Renal cortex interstitium (tissue), 11 donors: ENCODE data around the gene HACD1. TPM values are rescaled to one million over a fixed set of nuclear protein-coding genes. Genes with fewer than 3 reads are reported as not detected.
"Not testable (repeated sequence)": the region's sequence is repeated elsewhere in the genome, so short reads cannot be mapped to it uniquely, and the experiment has no call there.

Source experiments
- DNase-seq, 11 donors: peaks; one replicate each; pipeline ENCODE4 v3.0.0-alpha.2; 2013; ENCODE audit warnings: low read depth in 9 of 11, low spot score in 4 of 11; ENCODE audit errors: extremely low read depth in 1 of 11
- polyA plus RNA-seq, 3 donors: library from polyadenylated mRNA; unstranded; fragments of 120-200 nt; gene quantifications; one replicate each; pipeline ENCODE4 v1.2.1, GENCODE V29; 2013; ENCODE audit not compliant: insufficient read length in 3 of 3

The HACD1 gene
- polyA plus RNA-seq, 3 donors = 14.6 to 15.4 (median 14.6) TPM

GRCh38 chr10:17590969-17591645, 26.1 kb downstream of the HACD1 start:
- no peak for DNase-seq

GRCh38 chr10:17589316-17589715, 27.9 kb downstream of the HACD1 start:
- not testable (repeated sequence) for DNase-seq

GRCh38 chr10:17588420-17588819, 28.8 kb downstream of the HACD1 start:
- DNase-seq = no peak

GRCh38 chr10:17587321-17587720, 29.9 kb downstream of the HACD1 start:
- not testable (repeated sequence) for DNase-seq

DNA sequence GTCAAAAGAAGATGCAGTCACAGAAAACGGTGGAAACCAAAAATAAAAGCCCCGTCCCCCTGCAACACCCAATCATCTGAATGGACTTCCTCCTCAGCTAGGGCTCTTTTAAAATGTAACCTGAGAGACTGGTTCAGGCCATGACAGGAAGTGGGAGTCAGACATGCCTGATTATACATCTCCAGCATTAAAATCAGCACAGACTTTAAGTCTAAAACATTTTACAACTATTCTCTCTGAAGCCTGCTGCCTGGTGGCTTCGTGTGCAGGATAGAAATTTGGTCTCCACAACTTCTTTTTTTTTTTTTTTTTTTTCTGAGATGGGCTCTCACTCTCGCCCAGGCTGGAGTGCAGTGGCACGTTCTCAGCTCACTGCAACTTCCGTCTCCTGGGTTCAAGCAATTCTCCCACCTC, 30.3 kb downstream of the HACD1 start:
- DNase-seq = peak in 2 of 11 donors; percentile 5 to 17

GRCh38 chr10:17585016-17585415, 32.2 kb downstream of the HACD1 start:
- DNase-seq = no peak

DNA sequence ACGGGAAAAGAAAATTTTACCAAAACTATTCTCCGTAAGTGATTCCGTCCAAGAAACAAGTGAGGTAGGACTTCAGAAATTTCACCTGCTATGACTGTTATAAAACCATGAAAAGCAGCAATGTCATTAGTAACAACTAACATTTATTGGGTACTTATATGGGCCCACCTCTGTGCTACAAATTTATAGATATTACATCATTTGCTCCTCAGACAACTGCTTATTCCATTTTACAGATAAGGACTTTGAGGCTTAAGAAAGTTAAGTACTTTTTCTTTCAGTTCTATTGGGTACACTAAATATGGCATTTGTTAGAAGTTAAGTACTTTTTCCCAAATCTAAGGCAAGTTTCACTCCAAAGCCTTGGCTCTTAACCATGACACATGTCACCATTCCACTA, 36.3 kb downstream of the HACD1 start:
- no peak for DNase-seq

DNA sequence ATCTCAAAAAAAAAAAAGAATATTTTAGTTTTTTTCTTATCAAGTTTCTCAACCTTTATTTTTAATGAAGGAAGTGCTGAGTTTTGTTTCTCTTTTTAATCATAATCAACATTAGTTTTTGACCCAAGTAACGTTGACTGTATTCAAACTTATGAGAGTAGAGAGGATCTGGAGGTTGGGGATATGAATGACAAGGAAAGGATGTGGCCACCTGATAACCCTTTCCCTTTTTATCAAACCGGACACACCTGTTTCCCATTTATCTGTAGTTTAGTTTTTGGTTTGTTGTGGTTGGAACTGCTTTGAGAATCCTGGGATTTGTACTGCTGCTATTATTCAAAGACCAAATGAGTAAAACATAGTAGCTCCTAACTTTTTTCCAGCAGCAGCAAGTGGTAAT, 38.6 kb downstream of the HACD1 start:
- DNase-seq = no peak

DNA sequence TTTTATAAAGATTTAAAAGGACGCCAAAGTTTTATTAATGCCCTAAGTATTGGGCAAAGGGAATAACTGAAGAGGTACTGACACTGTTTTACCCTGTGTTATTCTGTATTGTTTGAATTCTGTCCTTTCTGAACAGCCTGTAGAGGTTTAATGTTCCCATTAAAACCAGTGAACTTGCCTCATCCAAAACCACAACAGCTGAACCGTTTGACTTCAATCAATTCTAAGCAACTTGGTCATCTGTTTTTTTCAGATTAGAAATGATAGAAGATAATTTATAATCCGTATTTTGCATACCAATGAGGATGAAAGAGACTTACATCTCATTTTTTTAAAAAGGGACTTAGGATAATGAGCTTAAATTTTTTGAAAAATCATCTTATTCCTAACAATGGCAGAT, 40.4 kb downstream of the HACD1 start:
- DNase-seq = no peak

GRCh38 chr10:17564911-17565310, 52.3 kb downstream of the HACD1 start:
- no peak for DNase-seq

GRCh38 chr10:17563452-17563851, 53.7 kb downstream of the HACD1 start:
- DNase-seq = no peak

GRCh38 chr10:17562614-17563013, 54.6 kb downstream of the HACD1 start:
- DNase-seq = peak in 8 of 11 donors; percentile 20 to 57 (median 46)

DNA sequence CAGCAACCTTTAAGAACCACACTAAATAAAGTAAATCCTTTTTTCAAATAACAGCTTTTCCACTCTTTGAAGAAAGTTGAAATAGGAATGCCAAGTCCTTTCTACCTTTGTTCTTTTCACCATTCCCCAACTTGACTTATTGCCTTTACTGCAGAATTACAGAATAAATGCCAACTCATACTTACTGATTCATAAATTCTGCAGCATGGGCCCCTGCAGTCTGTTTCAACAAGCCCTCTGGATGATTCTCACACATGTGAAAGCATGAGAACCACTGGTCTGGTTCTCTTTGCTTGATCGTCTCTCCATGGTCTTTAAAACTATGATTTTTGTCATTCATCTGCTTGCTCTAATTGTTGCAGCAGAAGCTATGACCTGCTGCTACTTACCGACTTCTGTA, 56.1 kb downstream of the HACD1 start:
- DNase-seq = no peak

- no peak for DNase-seq
These were observed 59.7 kb downstream of the HACD1 start for GRCh38 chr10:17557459-17557858.

DNA sequence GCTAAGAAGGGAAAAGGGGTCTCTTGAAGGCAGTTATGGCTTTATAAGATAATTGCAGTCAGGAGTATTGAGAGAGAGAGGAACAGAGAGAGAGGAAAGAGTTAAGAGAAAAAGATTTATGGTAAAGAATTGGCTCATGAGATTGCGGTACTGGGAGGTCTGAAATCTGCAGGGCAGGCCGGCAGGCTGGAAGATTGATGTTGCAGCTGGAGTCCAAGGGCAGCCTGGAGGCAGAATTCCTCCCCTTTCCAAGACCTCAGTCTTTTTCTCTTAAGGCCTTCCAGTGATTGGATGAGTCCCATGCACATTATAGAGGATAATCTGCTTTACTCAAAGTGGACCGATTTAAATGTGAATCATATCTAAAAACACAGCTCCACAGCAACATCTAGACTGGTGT, 68.4 kb downstream of the HACD1 start:
- peak in 10 of 11 donors; percentile 32 to 62 (median 48) for DNase-seq

GRCh38 chr10:17548162-17548561, 69.0 kb downstream of the HACD1 start:
- DNase-seq = no peak

DNA sequence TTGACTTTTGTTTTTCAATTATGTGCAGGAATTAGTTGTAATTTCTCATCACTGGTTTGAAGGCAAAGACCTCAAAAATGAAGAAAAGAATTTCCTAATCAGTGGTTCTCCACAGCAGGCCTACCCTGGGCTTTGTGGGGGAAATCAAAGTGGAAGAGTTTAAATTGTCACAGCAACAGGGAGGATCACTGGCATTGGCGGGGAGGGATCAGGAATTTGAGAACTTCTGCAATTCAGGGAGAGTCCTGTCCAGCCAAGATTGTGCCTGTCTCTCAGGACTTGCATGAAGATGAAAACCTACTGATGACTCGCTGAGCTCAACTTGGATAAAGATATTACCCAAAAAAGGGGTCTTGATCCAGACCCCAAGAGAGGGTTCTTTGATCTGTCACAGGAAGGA, 70.1 kb downstream of the HACD1 start:
- DNase-seq = no peak

DNA sequence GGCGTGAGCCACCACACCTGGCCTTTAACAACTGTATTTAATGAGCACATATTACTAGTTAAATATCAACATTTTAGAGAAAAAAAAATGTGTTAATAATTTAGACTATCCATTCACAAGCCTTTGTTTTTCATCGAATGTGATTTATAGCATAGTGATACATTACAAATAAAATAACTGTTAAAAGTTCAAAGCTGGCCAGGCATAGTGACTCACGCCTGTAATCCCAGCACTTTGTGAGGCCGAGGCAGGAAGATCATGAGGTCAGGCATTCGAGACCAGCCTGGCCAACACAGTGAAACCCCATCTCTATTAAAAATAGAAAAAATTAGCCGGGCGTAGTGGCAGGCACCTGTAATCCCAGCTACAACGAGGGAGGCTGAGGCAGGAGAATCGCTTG, 72.7 kb downstream of the HACD1 start:
- DNase-seq = no peak
